Measurements from ENCODE around the gene RGS1.

DNA sequence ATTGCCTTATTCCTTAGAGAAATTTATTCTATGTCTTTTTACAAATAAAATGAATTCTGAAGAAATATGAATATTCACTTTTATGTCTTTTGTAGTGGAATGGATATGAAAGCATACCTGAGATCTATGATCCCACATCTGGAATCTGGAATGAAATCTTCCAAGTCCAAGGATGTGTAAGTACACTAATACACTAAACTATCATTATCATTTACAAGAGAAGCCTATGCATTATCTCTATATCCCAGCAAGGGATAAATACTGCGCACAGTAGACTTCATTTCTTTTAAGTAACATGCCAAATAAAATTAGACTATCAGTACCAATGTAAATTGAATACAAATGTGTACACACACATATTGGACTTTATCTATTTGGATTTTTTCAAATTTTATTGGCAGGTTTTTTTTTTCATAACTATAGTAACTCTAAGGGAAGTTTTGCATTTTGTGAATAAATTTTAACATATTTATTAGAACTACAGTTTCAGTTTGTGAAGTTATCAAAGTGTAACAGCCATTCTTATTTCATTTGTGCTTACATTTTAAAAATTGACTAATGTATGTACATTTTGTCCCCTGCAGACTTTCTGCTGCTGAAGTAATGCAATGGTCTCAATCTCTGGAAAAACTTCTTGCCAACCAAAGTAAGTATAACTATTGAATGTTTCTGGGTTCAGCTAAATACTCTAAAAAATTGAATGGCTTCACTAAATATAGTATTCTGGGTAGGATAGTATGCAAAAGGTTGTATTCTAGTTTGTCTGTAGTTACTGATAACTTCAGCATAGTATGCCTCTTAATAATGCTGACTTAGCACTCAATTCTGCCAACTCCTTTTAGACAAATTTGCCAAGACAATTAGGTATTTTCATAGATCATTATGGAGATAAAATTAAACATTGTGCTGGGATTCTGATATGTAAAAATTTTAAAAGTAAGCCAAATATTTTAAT lies 894 bp downstream of the RGS1 start:
- TF ChIP-seq GATA2 (IDR thresholded peaks at IDR 0.05; ENCODE audit: low read depth, low read length) (no peak), GATA3 (IDR thresholded peaks at IDR 0.05; ENCODE audit: low read depth, low read length) (no peak)

All from SH-SY5Y (cell line).